HL-60 (cell line): ENCODE results near the gene RPH3AL.

Experiments used
- DNase-seq, 2 experiments: peaks; one replicate each; pipeline ENCODE4 v3.0.0-alpha.2; 2010 to 2020; ENCODE audit warnings: low read depth in 1 of 2, low spot score in 1 of 2
- H3K27ac ChIP-seq: fragments of 250-450 bp; sonication (Bioruptor Pico); replicated peaks from 2 replicates; pipeline ENCODE4 v1.5.1; 2020; ENCODE audit warnings: mild to moderate bottlenecking, moderate library complexity
- H3K27me3 ChIP-seq: fragments of 250-450 bp; sonication (Bioruptor Pico); 2 replicates; pipeline ENCODE4 v1.5.1; 2021; ENCODE audit warnings: mild to moderate bottlenecking, moderate library complexity; ENCODE audit not compliant: insufficient read depth, poor library complexity, severe bottlenecking
- H3K4me3 ChIP-seq: replicated peaks from 2 replicates; pipeline ENCODE4 v1.5.1; 2011; ENCODE audit warnings: mild to moderate bottlenecking, control low read depth, low read length; ENCODE audit not compliant: insufficient read depth
- GABPA ChIP-seq: IDR thresholded peaks from 2 replicates; pipeline ENCODE4 v1.6.1; 2012; ENCODE audit warnings: low read depth
- POLR2AphosphoS5 ChIP-seq: IDR thresholded peaks from 2 replicates; pipeline ENCODE4 v1.6.1; 2012; ENCODE audit warnings: low read depth
- SPI1 ChIP-seq: IDR thresholded peaks from 2 replicates; pipeline ENCODE4 v1.6.1; 2012; ENCODE audit warnings: low read depth, mild to moderate bottlenecking, borderline replicate concordance
- TF ChIP-seq, protein P1 (sequence below): IDR thresholded peaks from one replicate; pipeline ENCODE4 v1.5.1; 2011; ENCODE audit warnings: low read length, control low read depth, inconsistent platforms; ENCODE audit not compliant: insufficient read depth
- TF ChIP-seq, protein P2 (sequence below): IDR thresholded peaks from 2 replicates; pipeline ENCODE4 v1.6.1; 2012; ENCODE audit warnings: low read depth; ENCODE audit not compliant: insufficient replicate concordance

Gene RPH3AL

DNA sequence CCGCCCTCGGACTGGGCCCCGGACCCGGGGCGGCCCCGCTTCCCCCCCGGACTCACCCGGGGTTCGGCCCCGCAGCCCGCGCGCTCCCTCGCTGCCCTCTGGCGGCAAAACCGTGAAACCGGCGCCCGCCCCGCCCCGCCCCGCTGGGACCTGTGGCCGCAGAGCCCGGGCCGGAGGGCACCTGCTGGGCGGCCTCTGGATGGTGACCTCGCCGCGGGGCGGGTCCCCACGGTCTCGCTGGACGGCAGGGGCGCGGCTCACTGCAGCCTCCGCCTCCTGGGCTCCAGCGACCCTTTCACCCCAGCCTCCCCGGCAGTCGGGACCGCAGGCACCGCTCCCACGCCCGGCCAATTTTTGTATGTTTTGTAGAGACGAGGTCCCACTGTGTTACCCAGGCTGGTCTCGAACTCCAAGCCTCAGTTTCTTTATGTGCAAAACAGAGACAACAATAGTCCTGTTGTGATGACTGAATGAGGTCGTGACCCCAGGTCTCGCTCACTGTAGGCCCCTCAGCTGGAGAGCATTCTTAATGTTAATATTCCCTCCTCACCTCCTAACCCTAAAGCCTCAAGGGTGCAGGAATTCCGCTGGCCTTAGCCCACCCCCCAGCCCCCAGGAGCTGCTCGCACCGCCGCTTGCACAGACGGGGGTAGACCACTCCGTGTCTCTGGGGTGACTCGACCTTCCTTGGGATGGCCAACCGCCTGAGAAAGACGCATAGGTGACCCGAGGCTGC, 33.7 kb upstream of the RPH3AL start:
- DNase-seq: peak in 1 of 2 experiments; percentile 38
- Histone ChIP-seq H3K27ac (no peak overlapping the region), H3K27me3 (peaks cover 6% of the 10 kb centered on the region), H3K4me3 (0 out of 2 replicates have a peak overlapping the region, but pooled peaks have one; percentile 12)
- TF ChIP-seq GABPA (no peak), SPI1 (no peak), POLR2AphosphoS5 (no peak)
- TF ChIP-seq, protein P1, sequence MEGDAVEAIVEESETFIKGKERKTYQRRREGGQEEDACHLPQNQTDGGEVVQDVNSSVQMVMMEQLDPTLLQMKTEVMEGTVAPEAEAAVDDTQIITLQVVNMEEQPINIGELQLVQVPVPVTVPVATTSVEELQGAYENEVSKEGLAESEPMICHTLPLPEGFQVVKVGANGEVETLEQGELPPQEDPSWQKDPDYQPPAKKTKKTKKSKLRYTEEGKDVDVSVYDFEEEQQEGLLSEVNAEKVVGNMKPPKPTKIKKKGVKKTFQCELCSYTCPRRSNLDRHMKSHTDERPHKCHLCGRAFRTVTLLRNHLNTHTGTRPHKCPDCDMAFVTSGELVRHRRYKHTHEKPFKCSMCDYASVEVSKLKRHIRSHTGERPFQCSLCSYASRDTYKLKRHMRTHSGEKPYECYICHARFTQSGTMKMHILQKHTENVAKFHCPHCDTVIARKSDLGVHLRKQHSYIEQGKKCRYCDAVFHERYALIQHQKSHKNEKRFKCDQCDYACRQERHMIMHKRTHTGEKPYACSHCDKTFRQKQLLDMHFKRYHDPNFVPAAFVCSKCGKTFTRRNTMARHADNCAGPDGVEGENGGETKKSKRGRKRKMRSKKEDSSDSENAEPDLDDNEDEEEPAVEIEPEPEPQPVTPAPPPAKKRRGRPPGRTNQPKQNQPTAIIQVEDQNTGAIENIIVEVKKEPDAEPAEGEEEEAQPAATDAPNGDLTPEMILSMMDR: no peak
- TF ChIP-seq, protein P2, sequence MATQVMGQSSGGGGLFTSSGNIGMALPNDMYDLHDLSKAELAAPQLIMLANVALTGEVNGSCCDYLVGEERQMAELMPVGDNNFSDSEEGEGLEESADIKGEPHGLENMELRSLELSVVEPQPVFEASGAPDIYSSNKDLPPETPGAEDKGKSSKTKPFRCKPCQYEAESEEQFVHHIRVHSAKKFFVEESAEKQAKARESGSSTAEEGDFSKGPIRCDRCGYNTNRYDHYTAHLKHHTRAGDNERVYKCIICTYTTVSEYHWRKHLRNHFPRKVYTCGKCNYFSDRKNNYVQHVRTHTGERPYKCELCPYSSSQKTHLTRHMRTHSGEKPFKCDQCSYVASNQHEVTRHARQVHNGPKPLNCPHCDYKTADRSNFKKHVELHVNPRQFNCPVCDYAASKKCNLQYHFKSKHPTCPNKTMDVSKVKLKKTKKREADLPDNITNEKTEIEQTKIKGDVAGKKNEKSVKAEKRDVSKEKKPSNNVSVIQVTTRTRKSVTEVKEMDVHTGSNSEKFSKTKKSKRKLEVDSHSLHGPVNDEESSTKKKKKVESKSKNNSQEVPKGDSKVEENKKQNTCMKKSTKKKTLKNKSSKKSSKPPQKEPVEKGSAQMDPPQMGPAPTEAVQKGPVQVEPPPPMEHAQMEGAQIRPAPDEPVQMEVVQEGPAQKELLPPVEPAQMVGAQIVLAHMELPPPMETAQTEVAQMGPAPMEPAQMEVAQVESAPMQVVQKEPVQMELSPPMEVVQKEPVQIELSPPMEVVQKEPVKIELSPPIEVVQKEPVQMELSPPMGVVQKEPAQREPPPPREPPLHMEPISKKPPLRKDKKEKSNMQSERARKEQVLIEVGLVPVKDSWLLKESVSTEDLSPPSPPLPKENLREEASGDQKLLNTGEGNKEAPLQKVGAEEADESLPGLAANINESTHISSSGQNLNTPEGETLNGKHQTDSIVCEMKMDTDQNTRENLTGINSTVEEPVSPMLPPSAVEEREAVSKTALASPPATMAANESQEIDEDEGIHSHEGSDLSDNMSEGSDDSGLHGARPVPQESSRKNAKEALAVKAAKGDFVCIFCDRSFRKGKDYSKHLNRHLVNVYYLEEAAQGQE: no peak

DNA sequence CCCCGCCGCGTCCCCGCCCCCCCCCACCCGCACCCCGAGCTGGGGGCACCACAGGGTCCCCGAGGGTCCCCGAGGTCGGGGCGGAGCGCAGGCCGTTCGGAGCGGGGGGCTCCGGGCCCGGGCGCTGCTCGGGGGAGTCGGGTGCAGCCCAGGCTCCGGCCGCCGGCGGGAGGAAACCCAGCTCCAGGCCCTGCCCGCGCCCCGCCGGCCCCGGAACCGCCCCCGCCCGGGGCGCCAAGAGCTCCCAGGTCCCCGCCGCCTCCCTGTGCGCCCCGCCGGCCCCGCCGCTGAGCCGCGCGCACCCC, 33.2 kb upstream of the RPH3AL start:
- no peak for DNase-seq
- TF ChIP-seq, protein P2: no peak
- TF ChIP-seq POLR2AphosphoS5 (no peak), SPI1 (no peak), GABPA (no peak)
- TF ChIP-seq, protein P1: no peak
- peak overlapping the region; percentile 26 for H3K4me3 ChIP-seq
- peaks cover 6% of the 10 kb centered on the region for H3K27me3 ChIP-seq
- H3K27ac ChIP-seq: no peak overlapping the region

- no peak overlapping the region for H3K27ac ChIP-seq
- TF ChIP-seq, protein P2: no peak
- TF ChIP-seq POLR2AphosphoS5 (no peak), SPI1 (no peak), GABPA (no peak)
- TF ChIP-seq, protein P1: no peak
- H3K27me3 ChIP-seq: peaks cover 6% of the 10 kb centered on the region
- DNase-seq: no peak
- peak overlapping the region; percentile 26 for H3K4me3 ChIP-seq
These were observed 32.7 kb upstream of the RPH3AL start for GRCh38 chr17:385178-385835.
